Measurements from ENCODE around the gene SOWAHC.
"Not testable (repeated sequence)": the region's sequence is repeated elsewhere in the genome, so short reads cannot be mapped to it uniquely, and the experiment has no call there.

Gene SOWAHC

GRCh38 chr2:109623923-109624322 is 9.8 kb downstream of the SOWAHC start:
- Histone ChIP-seq H3K9me2 (replicated peaks; ENCODE audit: insufficient read depth, low read length) (no peaks in the 10 kb centered on the region), H3K4me3 (ENCODE audit: insufficient read depth, low read length, poor library complexity, severe bottlenecking) (no peak overlapping the region), H3K9me3 (ENCODE audit: insufficient read depth, low read length) (no peaks in the 10 kb centered on the region), H3K36me3 (ENCODE audit: low read length) (no peaks in the 10 kb centered on the region), H3K9ac (ENCODE audit: low read length) (no peak overlapping the region), H2AFZ (ENCODE audit: low read depth, low read length, severe bottlenecking) (no peak overlapping the region), H3K27me3 (ENCODE audit: low read length) (no peaks in the 10 kb centered on the region), H3K79me2 (ENCODE audit: insufficient read depth, low read length) (no peaks in the 10 kb centered on the region), H3F3A (ENCODE audit: insufficient read depth) (no peaks in the 10 kb centered on the region), H4K20me1 (ENCODE audit: low read depth, low read length) (no peaks in the 10 kb centered on the region), H3K27ac (ENCODE audit: low read depth, low read length) (no peak overlapping the region), H3K4me2 (ENCODE audit: low read depth, low read length, poor library complexity, severe bottlenecking) (no peak overlapping the region)
- TF ChIP-seq CTCF (IDR thresholded peaks at IDR 0.05; ENCODE audit: insufficient read depth, low read length, poor library complexity, severe bottlenecking) (no peak), EZH2phosphoT487 (conservative IDR thresholded peaks at IDR 0.05; ENCODE audit: low read length) (no peak)

- H3K9me2 ChIP-seq (replicated peaks; ENCODE audit: insufficient read depth, low read length), result no peaks in the 10 kb centered on the region
- H3K9me3 ChIP-seq (ENCODE audit: insufficient read depth, low read length), result no peaks in the 10 kb centered on the region
- no peak overlapping the region for H3K4me2 ChIP-seq (ENCODE audit: low read depth, low read length, poor library complexity, severe bottlenecking)
- TF ChIP-seq EZH2phosphoT487 (conservative IDR thresholded peaks at IDR 0.05; ENCODE audit: low read length), result no peak
- TF ChIP-seq CTCF (IDR thresholded peaks at IDR 0.05; ENCODE audit: insufficient read depth, low read length, poor library complexity, severe bottlenecking), result no peak
- H4K20me1 ChIP-seq (ENCODE audit: low read depth, low read length), result no peaks in the 10 kb centered on the region
- no peak overlapping the region for H2AFZ ChIP-seq (ENCODE audit: low read depth, low read length, severe bottlenecking)
- no peak overlapping the region for H3K27ac ChIP-seq (ENCODE audit: low read depth, low read length)
- H3K4me3 ChIP-seq (ENCODE audit: insufficient read depth, low read length, poor library complexity, severe bottlenecking), result no peak overlapping the region
- no peaks in the 10 kb centered on the region for H3K36me3 ChIP-seq (ENCODE audit: low read length)
- no peaks in the 10 kb centered on the region for H3K27me3 ChIP-seq (ENCODE audit: low read length)
- H3F3A ChIP-seq (ENCODE audit: insufficient read depth), result no peaks in the 10 kb centered on the region
- no peak overlapping the region for H3K9ac ChIP-seq (ENCODE audit: low read length)
- H3K79me2 ChIP-seq (ENCODE audit: insufficient read depth, low read length), result no peaks in the 10 kb centered on the region
These were observed 10.2 kb downstream of the SOWAHC start for GRCh38 chr2:109624339-109624738.

DNA sequence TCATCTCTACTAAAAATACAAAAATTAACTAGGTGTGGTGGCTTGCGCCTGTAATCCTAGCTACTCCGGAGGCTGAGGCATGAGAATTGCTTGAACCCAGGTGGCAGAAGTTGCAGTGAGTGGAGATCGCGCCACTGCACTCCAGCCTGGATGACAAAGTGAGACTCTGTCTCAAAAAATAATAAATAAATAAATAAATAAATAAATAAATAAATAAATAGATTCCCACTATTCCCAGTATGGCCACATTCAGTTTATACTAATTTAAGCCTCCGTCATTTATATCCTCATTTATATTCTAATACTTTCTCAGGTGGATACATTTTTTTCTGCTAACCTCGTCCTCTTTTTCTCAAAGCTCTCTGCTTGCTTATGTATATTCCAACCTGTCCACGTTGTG is 14.2 kb downstream of the SOWAHC start:
- H3K36me3 ChIP-seq (ENCODE audit: low read length); H3K9me3 ChIP-seq (ENCODE audit: insufficient read depth, low read length); H3K9ac ChIP-seq (ENCODE audit: low read length); H2AFZ ChIP-seq (ENCODE audit: low read depth, low read length, severe bottlenecking); H3F3A ChIP-seq (ENCODE audit: insufficient read depth); H3K27me3 ChIP-seq (ENCODE audit: low read length); H3K79me2 ChIP-seq (ENCODE audit: insufficient read depth, low read length); H3K9me2 ChIP-seq (replicated peaks; ENCODE audit: insufficient read depth, low read length); H4K20me1 ChIP-seq (ENCODE audit: low read depth, low read length); H3K4me2 ChIP-seq (ENCODE audit: low read depth, low read length, poor library complexity, severe bottlenecking); H3K27ac ChIP-seq (ENCODE audit: low read depth, low read length); H3K4me3 ChIP-seq (ENCODE audit: insufficient read depth, low read length, poor library complexity, severe bottlenecking): not testable (repeated sequence)

GRCh38 chr2:109629867-109630266 is 15.7 kb downstream of the SOWAHC start:
- no peaks in the 10 kb centered on the region for H3F3A ChIP-seq (ENCODE audit: insufficient read depth)
- no peak overlapping the region for H3K4me3 ChIP-seq (ENCODE audit: insufficient read depth, low read length, poor library complexity, severe bottlenecking)
- no peaks in the 10 kb centered on the region for H3K36me3 ChIP-seq (ENCODE audit: low read length)
- no peak overlapping the region for H2AFZ ChIP-seq (ENCODE audit: low read depth, low read length, severe bottlenecking)
- TF ChIP-seq CTCF (IDR thresholded peaks at IDR 0.05; ENCODE audit: insufficient read depth, low read length, poor library complexity, severe bottlenecking), result no peak
- no peak for TF ChIP-seq EZH2phosphoT487 (conservative IDR thresholded peaks at IDR 0.05; ENCODE audit: low read length)
- no peak overlapping the region for H3K27ac ChIP-seq (ENCODE audit: low read depth, low read length)
- no peaks in the 10 kb centered on the region for H3K27me3 ChIP-seq (ENCODE audit: low read length)
- H3K9me2 ChIP-seq (replicated peaks; ENCODE audit: insufficient read depth, low read length), result no peaks in the 10 kb centered on the region
- no peak overlapping the region for H3K4me2 ChIP-seq (ENCODE audit: low read depth, low read length, poor library complexity, severe bottlenecking)
- H3K9ac ChIP-seq (ENCODE audit: low read length), result no peak overlapping the region
- no peaks in the 10 kb centered on the region for H3K79me2 ChIP-seq (ENCODE audit: insufficient read depth, low read length)
- H3K9me3 ChIP-seq (ENCODE audit: insufficient read depth, low read length), result no peaks in the 10 kb centered on the region
- H4K20me1 ChIP-seq (ENCODE audit: low read depth, low read length), result no peaks in the 10 kb centered on the region

Data from SU-DHL-6 (cell line).